Ascending aorta (tissue), 2 donors: ENCODE data around the gene DDR1. TPM values are rescaled to one million over a fixed set of nuclear protein-coding genes. Genes with fewer than 3 reads are reported as not detected.

ENCODE experiments used
- DNase-seq, 2 donors: peaks; one replicate each; pipeline ENCODE4 v3.0.0-alpha.2; 2019; ENCODE audit warnings: low spot score in 2 of 2
- H3K27ac ChIP-seq, 2 donors: fragments of 200-600 bp; sonication (generic); one replicate each; pipeline ENCODE4 v1.5.1; 2016 to 2017; ENCODE audit warnings: mild to moderate bottlenecking in 1 of 2
- H3K27me3 ChIP-seq: fragments of 200-600 bp; sonication (generic); one replicate; pipeline ENCODE4 v1.5.1; 2017
- H3K36me3 ChIP-seq, 2 donors: fragments of 200-600 bp; sonication (generic); one replicate each; pipeline ENCODE4 v1.5.1; 2016
- H3K4me1 ChIP-seq, 2 donors: fragments of 200-600 bp; sonication (generic); one replicate each; pipeline ENCODE4 v1.5.1; 2016 to 2017; ENCODE audit warnings: mild to moderate bottlenecking in 1 of 2
- H3K4me3 ChIP-seq, 2 donors: fragments of 200-600 bp; sonication (generic); one replicate each; pipeline ENCODE4 v1.5.1; 2016 to 2017; ENCODE audit warnings: mild to moderate bottlenecking in 1 of 2
- H3K9me3 ChIP-seq, 2 donors: fragments of 200-600 bp; sonication (generic); one replicate each; pipeline ENCODE4 v1.5.1; 2016
- intact Hi-C: fragments of 100-400 bp; cut with DNase I; formaldehyde crosslinking; loops from one replicate; pipeline ENCODE4 v1.15.1; 2023
- total RNA-seq: library from RNA; depleted of rRNA; stranded (reverse); fragments of >200 nt; gene quantifications from one replicate; pipeline ENCODE4 v1.1.0, GENCODE V29; 2016
- TF ChIP-seq, protein P1 (sequence below), 3 experiments: fragments of 200-600 bp in 2 of 3; fragments of 450-650 bp in 1 of 3; sonication (generic) in 2 of 3; IDR thresholded peaks; one replicate each; pipeline ENCODE4 v1.5.1; 2016 to 2019; ENCODE audit warnings: antibody characterized with exemption in 3 of 3, mild to moderate bottlenecking in 1 of 3, moderate library complexity in 1 of 3

The DDR1 gene
- total RNA-seq, 1 donor from 2014 or later: 18.8 TPM

- Histone ChIP-seq H3K27ac (no peak overlapping the region), H3K4me3 (no peak overlapping the region), H3K4me1 (no peaks in the 10 kb centered on the region), H3K9me3 (no peaks in the 10 kb centered on the region), H3K36me3 (peaks cover 39 to 82% of the 10 kb centered on the region in 2 donors), H3K27me3 (no peaks in the 10 kb centered on the region)
- DNase-seq: no peak
- intact Hi-C loops: no loop called here
- TF ChIP-seq, protein P1, sequence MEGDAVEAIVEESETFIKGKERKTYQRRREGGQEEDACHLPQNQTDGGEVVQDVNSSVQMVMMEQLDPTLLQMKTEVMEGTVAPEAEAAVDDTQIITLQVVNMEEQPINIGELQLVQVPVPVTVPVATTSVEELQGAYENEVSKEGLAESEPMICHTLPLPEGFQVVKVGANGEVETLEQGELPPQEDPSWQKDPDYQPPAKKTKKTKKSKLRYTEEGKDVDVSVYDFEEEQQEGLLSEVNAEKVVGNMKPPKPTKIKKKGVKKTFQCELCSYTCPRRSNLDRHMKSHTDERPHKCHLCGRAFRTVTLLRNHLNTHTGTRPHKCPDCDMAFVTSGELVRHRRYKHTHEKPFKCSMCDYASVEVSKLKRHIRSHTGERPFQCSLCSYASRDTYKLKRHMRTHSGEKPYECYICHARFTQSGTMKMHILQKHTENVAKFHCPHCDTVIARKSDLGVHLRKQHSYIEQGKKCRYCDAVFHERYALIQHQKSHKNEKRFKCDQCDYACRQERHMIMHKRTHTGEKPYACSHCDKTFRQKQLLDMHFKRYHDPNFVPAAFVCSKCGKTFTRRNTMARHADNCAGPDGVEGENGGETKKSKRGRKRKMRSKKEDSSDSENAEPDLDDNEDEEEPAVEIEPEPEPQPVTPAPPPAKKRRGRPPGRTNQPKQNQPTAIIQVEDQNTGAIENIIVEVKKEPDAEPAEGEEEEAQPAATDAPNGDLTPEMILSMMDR (IDR thresholded peaks at IDR 0.05): no peak
Measured at GRCh38 chr6:30894935-30895334, 10.6 kb downstream of the DDR1 start.

DNA sequence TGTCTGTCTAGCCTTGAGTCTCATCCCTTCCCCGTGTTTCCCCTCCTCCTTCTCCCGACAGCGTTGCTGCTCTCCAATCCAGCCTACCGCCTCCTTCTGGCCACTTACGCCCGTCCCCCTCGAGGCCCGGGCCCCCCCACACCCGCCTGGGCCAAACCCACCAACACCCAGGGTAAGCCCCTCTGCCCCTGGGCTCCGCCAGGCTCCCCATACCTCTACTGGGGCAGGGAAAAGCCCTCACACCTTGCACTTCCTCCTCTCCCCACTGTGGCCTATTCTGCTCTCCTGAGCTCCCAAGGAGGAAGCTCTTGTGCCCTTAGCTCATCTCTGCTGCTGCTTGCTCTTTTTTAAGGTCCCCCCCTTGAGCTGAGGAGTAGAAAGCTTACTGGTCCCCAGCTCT is 11.0 kb downstream of the DDR1 start:
- TF ChIP-seq, protein P1 (IDR thresholded peaks at IDR 0.05): no peak
- Histone ChIP-seq H3K27ac (no peak overlapping the region), H3K27me3 (no peaks in the 10 kb centered on the region), H3K36me3 (peaks cover 39 to 78% of the 10 kb centered on the region in 2 donors), H3K4me3 (no peak overlapping the region), H3K4me1 (no peaks in the 10 kb centered on the region), H3K9me3 (no peaks in the 10 kb centered on the region)
- intact Hi-C loops: no loop called here
- DNase-seq: no peak

- TF ChIP-seq, protein P1 (IDR thresholded peaks at IDR 0.05): no peak
- Histone ChIP-seq H3K27me3 (no peaks in the 10 kb centered on the region), H3K36me3 (peaks cover 39 to 74% of the 10 kb centered on the region in 2 donors), H3K4me3 (no peak overlapping the region), H3K27ac (no peak overlapping the region), H3K4me1 (no peaks in the 10 kb centered on the region), H3K9me3 (no peaks in the 10 kb centered on the region)
- no peak for DNase-seq
- intact Hi-C loops: no loop called here
Measured at GRCh38 chr6:30896541-30896940, 12.2 kb downstream of the DDR1 start.

DNA sequence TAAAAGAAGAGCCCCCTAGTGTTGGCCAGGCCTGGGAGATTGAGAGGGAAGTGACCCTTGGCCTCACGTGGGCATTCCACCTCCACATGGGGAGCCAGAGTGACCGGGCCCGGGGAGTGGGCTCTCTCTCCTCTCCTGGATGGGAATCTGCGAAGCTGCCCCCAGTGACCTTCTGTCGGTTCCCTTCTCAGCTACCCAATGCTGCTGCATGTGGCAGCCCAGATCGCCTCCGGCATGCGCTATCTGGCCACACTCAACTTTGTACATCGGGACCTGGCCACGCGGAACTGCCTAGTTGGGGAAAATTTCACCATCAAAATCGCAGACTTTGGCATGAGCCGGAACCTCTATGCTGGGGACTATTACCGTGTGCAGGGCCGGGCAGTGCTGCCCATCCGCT is 13.6 kb downstream of the DDR1 start:
- Histone ChIP-seq H3K36me3 (peaks cover 39 to 62% of the 10 kb centered on the region in 2 donors), H3K27me3 (no peaks in the 10 kb centered on the region), H3K4me3 (no peak overlapping the region), H3K4me1 (no peaks in the 10 kb centered on the region), H3K27ac (no peak overlapping the region), H3K9me3 (no peaks in the 10 kb centered on the region)
- no peak for DNase-seq
- intact Hi-C loops: no loop called here
- TF ChIP-seq, protein P1 (IDR thresholded peaks at IDR 0.05): no peak

DNA sequence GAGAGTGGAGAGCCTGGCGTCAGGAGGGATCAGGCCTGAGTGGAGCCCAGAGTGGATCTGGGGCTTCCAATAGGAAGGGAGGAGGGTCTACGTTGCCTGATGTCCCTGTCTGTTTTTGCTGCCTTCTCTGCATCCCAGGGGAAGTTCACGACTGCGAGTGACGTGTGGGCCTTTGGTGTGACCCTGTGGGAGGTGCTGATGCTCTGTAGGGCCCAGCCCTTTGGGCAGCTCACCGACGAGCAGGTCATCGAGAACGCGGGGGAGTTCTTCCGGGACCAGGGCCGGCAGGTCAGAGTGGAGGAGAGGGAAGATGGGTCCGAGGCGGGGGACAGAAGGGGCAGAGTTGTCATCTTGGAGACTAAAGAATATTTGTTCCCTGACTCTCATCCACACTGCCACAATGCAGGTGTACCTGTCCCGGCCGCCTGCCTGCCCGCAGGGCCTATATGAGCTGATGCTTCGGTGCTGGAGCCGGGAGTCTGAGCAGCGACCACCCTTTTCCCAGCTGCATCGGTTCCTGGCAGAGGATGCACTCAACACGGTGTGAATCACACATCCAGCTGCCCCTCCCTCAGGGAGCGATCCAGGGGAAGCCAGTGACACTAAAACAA is 14.5 kb downstream of the DDR1 start:
- Histone ChIP-seq H3K9me3 (no peaks in the 10 kb centered on the region), H3K4me1 (no peaks in the 10 kb centered on the region), H3K27me3 (no peaks in the 10 kb centered on the region), H3K4me3 (no peak overlapping the region), H3K36me3 (peaks cover 36 to 54% of the 10 kb centered on the region in 2 donors), H3K27ac (no peak overlapping the region)
- intact Hi-C loops: no loop called here
- DNase-seq: no peak
- TF ChIP-seq, protein P1 (IDR thresholded peaks at IDR 0.05): no peak
